ENCODE data around the gene EFNA3. TPM values are rescaled to one million over a fixed set of nuclear protein-coding genes. Genes with fewer than 3 reads are reported as not detected.

The EFNA3 gene
- total and polyA plus RNA-seq, 9 of the 15 experiments (the other 6 are each of a cell fraction or from before 2014, with no cell fraction given), result 0.59 to 7.9 (median 4.7) TPM

DNA sequence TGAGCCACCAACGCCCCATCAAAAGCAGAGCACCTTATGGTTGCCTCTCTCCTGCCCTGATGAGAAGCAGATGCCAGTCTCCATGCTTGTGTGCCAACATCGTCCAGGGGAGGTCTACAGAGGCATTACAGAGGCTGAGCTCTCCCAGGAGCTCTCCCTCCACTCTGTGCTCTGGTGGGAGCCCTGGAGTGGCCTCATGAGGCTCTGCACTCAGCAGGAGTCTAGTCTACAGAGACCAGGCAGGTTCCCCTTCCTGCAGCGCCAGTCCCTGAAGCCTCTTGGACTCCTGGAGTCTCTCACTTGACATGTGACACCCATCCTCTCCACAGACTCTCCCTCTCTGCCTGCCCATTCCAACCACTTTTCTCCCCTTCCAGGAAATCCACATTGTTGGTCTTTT, 41.6 kb upstream of the EFNA3 start (continued):
- TF ChIP-seq CHD7 (IDR thresholded peaks at IDR 0.05; ENCODE audit: low read depth, low read length) (no peak), GABPA (tag; conservative IDR thresholded peaks at IDR 0.05; ENCODE audit: low read depth) (no peak), PHB (CRISPR knock-in tag; IDR thresholded peaks at IDR 0.05) (no peak)
- TF ChIP-seq, protein P1, sequence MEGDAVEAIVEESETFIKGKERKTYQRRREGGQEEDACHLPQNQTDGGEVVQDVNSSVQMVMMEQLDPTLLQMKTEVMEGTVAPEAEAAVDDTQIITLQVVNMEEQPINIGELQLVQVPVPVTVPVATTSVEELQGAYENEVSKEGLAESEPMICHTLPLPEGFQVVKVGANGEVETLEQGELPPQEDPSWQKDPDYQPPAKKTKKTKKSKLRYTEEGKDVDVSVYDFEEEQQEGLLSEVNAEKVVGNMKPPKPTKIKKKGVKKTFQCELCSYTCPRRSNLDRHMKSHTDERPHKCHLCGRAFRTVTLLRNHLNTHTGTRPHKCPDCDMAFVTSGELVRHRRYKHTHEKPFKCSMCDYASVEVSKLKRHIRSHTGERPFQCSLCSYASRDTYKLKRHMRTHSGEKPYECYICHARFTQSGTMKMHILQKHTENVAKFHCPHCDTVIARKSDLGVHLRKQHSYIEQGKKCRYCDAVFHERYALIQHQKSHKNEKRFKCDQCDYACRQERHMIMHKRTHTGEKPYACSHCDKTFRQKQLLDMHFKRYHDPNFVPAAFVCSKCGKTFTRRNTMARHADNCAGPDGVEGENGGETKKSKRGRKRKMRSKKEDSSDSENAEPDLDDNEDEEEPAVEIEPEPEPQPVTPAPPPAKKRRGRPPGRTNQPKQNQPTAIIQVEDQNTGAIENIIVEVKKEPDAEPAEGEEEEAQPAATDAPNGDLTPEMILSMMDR (IDR thresholded peaks at IDR 0.05 in 2 of 3, conservative IDR thresholded peaks at IDR 0.05 in 1 of 3; ENCODE audit: insufficient read depth in 2 of 3, low read depth in 1 of 3, low read length in 3 of 3), result no peak
- TF ChIP-seq, protein P2, sequence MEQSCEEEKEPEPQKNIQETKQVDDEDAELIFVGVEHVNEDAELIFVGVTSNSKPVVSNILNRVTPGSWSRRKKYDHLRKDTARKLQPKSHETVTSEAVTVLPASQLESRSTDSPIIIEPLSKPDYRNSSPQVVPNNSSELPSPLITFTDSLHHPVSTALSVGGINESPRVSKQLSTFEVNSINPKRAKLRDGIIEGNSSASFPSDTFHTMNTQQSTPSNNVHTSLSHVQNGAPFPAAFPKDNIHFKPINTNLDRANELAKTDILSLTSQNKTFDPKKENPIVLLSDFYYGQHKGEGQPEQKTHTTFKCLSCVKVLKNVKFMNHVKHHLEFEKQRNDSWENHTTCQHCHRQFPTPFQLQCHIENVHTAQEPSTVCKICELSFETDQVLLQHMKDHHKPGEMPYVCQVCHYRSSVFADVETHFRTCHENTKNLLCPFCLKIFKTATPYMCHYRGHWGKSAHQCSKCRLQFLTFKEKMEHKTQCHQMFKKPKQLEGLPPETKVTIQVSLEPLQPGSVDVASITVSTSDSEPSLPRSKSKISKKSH (CRISPR knock-in tag; IDR thresholded peaks at IDR 0.05), result no peak
